C4-2B (cell line): Measurements from ENCODE around the gene GNB1L.

Experiments
- H3K27ac ChIP-seq: fragments of 450-650 bp; 2 replicates; pipeline ENCODE4 v1.5.1; 2017
- CTCF ChIP-seq: fragments of 450-650 bp; conservative IDR thresholded peaks from 2 replicates; pipeline ENCODE4 v1.5.1; 2017; ENCODE audit warnings: mild to moderate bottlenecking
- ZFX ChIP-seq: fragments of 450-650 bp; IDR thresholded peaks from 2 replicates; pipeline ENCODE4 v1.6.1; 2017

GNB1L gene

DNA sequence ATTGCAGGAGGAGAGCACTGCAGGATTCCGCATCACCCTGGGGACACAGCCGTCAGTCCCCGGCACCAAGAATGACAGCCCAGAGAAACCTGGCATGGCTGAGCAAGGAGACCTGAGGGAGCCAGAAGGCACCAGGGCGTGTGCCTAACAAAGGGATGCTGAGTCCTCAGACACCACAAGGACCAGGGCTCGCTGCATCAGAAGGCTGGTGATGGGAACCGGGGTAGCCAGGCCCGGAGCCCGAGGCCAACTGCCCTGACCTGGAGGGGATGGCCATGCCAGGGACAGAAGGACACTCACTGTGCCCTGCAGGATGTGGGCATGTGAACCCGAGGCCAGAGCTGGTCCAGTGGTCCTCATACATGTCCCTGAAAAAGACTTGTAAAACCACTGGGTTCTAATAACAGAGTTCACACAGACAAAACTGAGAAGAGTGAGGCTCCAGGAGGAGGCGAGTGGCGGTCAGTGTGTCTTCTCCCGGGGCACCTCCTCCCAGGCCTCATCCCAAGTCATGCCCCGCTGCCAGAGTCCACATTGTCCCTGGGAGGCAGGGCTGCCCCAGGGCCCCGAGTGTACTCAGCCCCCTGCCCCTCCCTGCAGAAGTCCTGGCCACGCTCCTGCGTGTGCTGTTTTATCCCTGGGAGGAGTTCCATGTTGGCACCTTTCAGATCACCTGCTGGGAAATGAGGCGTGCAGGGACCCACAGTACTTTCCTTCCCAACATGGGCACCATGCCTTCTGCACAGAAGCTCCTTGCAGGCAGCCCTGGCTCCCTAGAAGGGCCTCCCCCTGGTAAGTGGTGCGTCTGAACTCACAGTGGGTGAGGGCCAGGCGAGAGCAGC is 51.6 kb downstream of the GNB1L start:
- TF ChIP-seq CTCF: no peak
- no peak overlapping the region for H3K27ac ChIP-seq

DNA sequence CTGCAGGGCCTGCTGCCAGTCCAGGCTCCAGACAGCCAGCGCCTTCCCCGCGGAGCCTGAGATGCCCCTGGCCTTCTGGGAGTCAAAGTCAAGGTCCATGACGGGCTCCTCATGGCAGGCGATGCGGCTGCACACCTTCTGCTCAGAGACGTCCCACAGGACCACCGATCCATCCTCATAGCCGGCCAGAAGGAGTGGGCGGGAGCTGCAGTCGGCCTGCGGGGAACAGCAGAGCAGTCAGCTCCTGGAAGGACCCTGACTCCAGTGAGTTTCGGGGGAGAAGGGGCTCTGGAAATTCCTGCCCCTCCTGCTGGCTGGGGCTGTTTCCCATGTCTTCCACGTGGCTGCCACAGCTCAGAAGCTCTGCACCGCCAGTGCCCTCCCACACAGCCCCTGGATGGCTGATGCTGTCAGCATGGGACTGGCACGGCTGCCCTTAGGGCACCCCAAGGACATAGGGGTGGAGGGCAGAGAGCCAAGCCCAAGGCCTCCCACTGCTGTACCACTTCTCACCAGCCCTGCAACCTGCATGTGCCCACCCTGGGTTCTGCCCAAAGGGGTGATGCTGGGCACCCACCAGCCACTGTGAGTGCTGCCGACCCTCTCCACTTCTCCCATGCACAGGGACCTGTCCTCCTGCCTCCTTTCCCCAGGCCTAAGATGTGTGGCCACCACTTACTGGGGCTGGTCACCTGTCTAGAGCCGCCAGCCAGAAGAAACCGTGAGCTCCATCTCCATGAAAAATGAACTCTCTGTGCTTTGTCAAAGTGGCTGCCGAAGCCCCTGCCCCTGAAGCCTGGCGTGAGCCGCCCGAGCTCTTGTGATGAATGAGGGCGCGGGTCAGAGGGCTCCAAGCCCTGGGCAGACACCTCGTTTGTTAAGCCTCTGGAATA is 52.4 kb downstream of the GNB1L start:
- H3K27ac ChIP-seq: no peak overlapping the region
- no peak for TF ChIP-seq ZFX
- no peak for TF ChIP-seq CTCF

DNA sequence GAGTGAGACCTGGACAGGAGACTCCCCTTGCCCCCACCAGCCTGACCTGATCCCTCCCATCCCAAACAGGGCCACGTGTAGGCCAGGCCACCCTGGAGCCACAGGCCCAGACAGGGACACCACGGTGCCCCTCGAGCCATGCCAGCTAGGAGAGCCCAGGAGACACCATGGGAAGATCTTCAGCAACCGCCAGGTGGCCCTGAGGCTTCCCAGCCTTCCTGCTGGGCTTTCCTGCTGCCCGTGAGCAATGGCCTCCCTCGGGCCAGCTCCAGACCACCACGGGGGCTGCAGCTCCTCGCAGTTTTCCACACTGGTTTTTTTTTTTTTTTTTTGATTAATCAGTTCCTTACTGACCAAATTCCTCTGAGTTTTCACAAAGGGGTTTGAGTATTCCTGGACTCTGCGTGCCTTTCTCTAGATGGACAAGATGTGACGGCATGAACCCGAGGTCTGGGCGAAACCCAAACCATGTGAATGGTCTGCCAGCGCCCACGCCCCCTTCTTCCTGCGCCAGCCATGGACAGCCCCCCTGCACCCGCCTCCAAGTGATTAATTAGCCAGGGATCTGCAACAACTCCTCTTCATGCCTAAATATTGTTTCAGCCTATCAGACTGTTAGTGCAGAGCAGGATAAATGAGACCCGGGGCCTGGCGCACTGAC is 53.2 kb downstream of the GNB1L start:
- TF ChIP-seq ZFX (no peak), CTCF (no peak)
- H3K27ac ChIP-seq: no peak overlapping the region

DNA sequence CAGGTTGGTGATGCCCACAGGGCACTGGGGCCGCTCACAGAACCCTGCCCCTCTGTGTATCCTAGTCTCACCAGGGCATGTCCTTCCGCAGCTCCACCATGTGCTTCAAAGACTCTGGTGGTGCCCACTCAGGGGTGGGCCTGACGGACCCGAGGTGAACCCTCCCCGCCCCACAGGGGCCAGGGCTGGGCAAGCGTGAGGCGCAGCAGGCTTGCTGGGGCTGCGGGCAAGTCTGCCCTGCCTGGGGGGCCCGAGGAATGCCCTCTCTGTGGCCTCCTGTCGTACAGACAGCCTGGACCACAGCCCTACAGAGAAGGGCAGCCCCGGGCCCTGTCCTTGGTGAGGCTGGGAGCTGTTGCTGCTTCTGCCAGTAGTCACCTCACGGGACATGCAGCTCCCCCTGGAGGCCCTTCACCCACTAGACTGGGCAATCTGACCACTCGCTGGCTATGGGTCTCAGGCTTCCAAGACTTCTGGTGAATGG is 53.9 kb downstream of the GNB1L start:
- TF ChIP-seq CTCF (no peak), ZFX (no peak)
- no peak overlapping the region for H3K27ac ChIP-seq

DNA sequence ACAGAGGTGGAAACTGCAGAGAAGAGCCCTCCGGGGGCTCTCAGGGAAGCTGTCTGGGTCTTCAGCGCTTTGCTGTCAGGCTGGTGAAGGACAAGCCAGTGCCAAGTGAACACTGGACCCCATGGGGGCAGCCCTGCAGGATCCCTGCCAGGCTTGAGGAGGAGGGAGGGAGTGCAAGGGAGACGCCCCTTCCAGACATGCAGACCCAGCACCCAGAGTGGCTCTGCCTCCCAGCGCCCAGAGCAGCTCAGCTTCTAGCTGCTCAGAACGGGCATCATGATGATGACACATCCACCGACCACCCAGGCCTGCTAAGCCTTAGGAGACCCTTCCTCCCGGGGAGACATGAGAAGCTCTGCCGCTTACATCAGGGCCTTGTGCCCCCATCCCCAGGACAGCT is 54.4 kb downstream of the GNB1L start:
- no peak for TF ChIP-seq CTCF
- TF ChIP-seq ZFX: no peak
- no peak overlapping the region for H3K27ac ChIP-seq

- no peak overlapping the region for H3K27ac ChIP-seq
- TF ChIP-seq ZFX: no peak
- no peak for TF ChIP-seq CTCF
These were observed 55.1 kb downstream of the GNB1L start for GRCh38 chr22:19799322-19800190.
